ENCODE data around the gene TRAF3IP3.

Gene TRAF3IP3

GRCh38 chr1:209797978-209798639 is 42.3 kb downstream of the TRAF3IP3 start:
- no peak for DNase-seq (ENCODE audit: low read depth in 2 of 2)

- DNase-seq (ENCODE audit: low read depth in 2 of 2): no peak
These were observed 45.4 kb downstream of the TRAF3IP3 start for GRCh38 chr1:209800984-209801834.

GRCh38 chr1:209802117-209802779 is 46.4 kb downstream of the TRAF3IP3 start:
- DNase-seq (ENCODE audit: low read depth in 2 of 2): no peak

GRCh38 chr1:209802780-209803152 is 46.9 kb downstream of the TRAF3IP3 start:
- no peak for DNase-seq (ENCODE audit: low read depth in 2 of 2)

GRCh38 chr1:209803568-209803967 is 47.7 kb downstream of the TRAF3IP3 start:
- no peak for DNase-seq (ENCODE audit: low read depth in 2 of 2)

GRCh38 chr1:209805341-209805781 is 49.5 kb downstream of the TRAF3IP3 start:
- DNase-seq (ENCODE audit: low read depth in 2 of 2): no peak

- peak; percentile 61 for DNase-seq (ENCODE audit: low read depth in 2 of 2)
These were observed 50.3 kb downstream of the TRAF3IP3 start, which contains the start of gene IRF6 for GRCh38 chr1:209805875-209806760. IRF6 (minus strand) TSS chr1:209806142; CDS start chr1:209801413, 4,729 bp downstream.

GRCh38 chr1:209807509-209807908 is 51.7 kb downstream of the TRAF3IP3 start:
- DNase-seq (ENCODE audit: low read depth in 2 of 2): no peak

GRCh38 chr1:209808059-209808581 is 52.3 kb downstream of the TRAF3IP3 start:
- DNase-seq (ENCODE audit: low read depth in 2 of 2): no peak

- no peak for DNase-seq (ENCODE audit: low read depth in 2 of 2)
These were observed 53.8 kb downstream of the TRAF3IP3 start for GRCh38 chr1:209809611-209810010.

GRCh38 chr1:209810783-209811182 is 54.9 kb downstream of the TRAF3IP3 start:
- DNase-seq (ENCODE audit: low read depth in 2 of 2): no peak

GRCh38 chr1:209813902-209814301 is 58.0 kb downstream of the TRAF3IP3 start:
- no peak for DNase-seq (ENCODE audit: low read depth in 2 of 2)

- no peak for DNase-seq (ENCODE audit: low read depth in 2 of 2)
These were observed 59.6 kb downstream of the TRAF3IP3 start for GRCh38 chr1:209815490-209815889.

- DNase-seq (ENCODE audit: low read depth in 2 of 2): no peak
These were observed 60.1 kb downstream of the TRAF3IP3 start for GRCh38 chr1:209815931-209816341.

GRCh38 chr1:209816923-209817322 is 61.1 kb downstream of the TRAF3IP3 start:
- no peak for DNase-seq (ENCODE audit: low read depth in 2 of 2)

GRCh38 chr1:209817691-209818090 is 61.8 kb downstream of the TRAF3IP3 start:
- DNase-seq (ENCODE audit: low read depth in 2 of 2): no peak

GRCh38 chr1:209819058-209819457 is 63.2 kb downstream of the TRAF3IP3 start:
- no peak for DNase-seq (ENCODE audit: low read depth in 2 of 2)

GRCh38 chr1:209820986-209821385 is 65.1 kb downstream of the TRAF3IP3 start:
- no peak for DNase-seq (ENCODE audit: low read depth in 2 of 2)

- DNase-seq (ENCODE audit: low read depth in 2 of 2): no peak
These were observed 66.9 kb downstream of the TRAF3IP3 start for GRCh38 chr1:209822706-209823105.

- no peak for DNase-seq (ENCODE audit: low read depth in 2 of 2)
These were observed 67.5 kb downstream of the TRAF3IP3 start for GRCh38 chr1:209823143-209824041.
